ENCODE data around the gene KCNS1.

The KCNS1 gene

DNA sequence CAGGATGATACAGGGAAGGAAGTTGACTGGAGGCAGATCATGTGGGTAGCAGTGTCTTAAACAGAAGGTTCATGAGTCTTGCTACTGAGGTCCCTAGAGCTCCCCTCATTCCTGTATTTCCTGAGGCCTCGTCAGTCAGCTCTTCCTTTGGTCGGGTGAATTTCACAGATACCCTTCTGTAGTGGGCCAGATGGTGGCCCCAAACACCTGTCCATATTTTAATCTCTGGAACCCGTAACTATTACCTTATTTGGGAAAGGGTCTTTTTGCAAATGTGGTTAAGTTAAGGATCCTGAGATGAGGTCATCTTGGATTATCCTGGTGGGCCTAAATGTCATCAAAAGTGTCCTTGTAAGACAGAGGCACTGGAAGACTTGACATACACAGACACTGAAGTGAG is 9.6 kb downstream of the KCNS1 start:
- H3K4me3 ChIP-seq (ENCODE audit: low read depth, low read length) = no peak overlapping the region
- no peak for DNase-seq (ENCODE audit: low read depth)
- TF ChIP-seq CTCF (IDR thresholded peaks at IDR 0.05; ENCODE audit: control insufficient read depth, extremely low read depth, insufficient read depth) = no peak

GRCh38 chr20:45090481-45090880 is 10.4 kb downstream of the KCNS1 start:
- DNase-seq (ENCODE audit: low read depth) = no peak
- TF ChIP-seq CTCF (IDR thresholded peaks at IDR 0.05; ENCODE audit: control insufficient read depth, extremely low read depth, insufficient read depth) = no peak
- no peak overlapping the region for H3K4me3 ChIP-seq (ENCODE audit: low read depth, low read length)

DNA sequence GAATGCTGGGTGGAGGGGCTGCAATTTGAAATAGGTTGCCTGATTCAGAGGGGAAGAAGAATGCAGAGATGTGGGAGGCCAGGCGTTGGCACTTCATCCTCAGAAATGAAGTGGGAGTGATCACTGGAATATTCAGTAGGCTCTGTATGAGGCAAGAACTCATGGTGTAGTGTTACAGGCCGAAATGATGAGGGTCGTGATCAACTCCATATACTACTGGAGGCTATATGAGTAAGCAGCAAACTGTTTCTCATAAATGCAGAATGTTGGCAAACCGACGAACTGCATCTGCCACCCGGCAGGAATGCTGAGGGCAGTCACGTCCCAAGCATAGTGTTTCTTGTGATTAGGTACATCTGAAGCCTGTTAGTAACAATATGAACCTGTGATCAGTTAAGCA is 12.7 kb downstream of the KCNS1 start:
- no peak for DNase-seq (ENCODE audit: low read depth)
- no peak overlapping the region for H3K4me3 ChIP-seq (ENCODE audit: low read depth, low read length)
- no peak for TF ChIP-seq CTCF (IDR thresholded peaks at IDR 0.05; ENCODE audit: control insufficient read depth, extremely low read depth, insufficient read depth)

- TF ChIP-seq CTCF (IDR thresholded peaks at IDR 0.05; ENCODE audit: control insufficient read depth, extremely low read depth, insufficient read depth) = no peak
- no peak for DNase-seq (ENCODE audit: low read depth)
- H3K4me3 ChIP-seq (ENCODE audit: low read depth, low read length) = no peak overlapping the region
These were observed 13.1 kb downstream of the KCNS1 start for GRCh38 chr20:45087814-45088213.

- no peak overlapping the region for H3K4me3 ChIP-seq (ENCODE audit: low read depth, low read length)
- DNase-seq (ENCODE audit: low read depth) = no peak
- TF ChIP-seq CTCF (IDR thresholded peaks at IDR 0.05; ENCODE audit: control insufficient read depth, extremely low read depth, insufficient read depth) = no peak
These were observed 13.7 kb downstream of the KCNS1 start for GRCh38 chr20:45087097-45087790.

DNA sequence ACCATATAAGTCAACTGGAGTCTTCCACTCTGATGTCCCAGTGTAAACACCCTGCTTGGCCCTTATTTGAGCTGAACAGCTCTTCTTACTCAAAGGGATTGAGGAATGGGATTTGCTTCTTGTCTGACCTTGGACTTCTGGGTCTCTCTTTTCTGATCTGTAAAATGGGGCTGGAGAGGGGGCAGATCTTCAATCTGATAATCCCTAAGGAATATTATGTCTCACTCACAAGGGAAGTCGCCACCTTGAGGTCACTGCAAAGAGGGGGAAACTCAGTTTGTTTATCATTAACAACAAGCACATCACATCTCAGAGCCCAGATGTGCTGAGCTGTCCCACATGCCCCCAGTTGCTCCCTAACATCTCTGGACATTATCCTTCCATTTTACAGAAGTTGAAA is 15.1 kb downstream of the KCNS1 start:
- no peak for DNase-seq (ENCODE audit: low read depth)
- no peak for TF ChIP-seq CTCF (IDR thresholded peaks at IDR 0.05; ENCODE audit: control insufficient read depth, extremely low read depth, insufficient read depth)

DNA sequence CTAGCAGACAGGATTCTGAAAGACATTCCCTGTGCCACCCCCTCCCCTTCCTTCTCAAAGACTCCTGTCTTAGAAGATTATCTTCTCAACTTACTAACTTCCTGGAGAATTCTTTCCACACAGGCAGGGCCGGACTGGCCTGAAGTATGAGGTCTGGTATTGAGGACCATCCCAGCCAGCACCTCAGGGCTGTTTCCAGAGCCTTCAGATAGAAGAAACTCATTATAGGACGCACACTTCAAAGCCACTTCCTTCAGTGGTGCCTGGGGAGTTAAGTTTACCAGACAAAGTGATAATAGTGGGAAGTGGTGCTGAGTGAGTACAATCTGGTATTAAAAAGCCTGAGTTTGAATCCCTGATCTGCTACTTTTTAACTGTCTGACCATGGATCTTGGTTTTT is 15.6 kb downstream of the KCNS1 start:
- no peak overlapping the region for H3K4me3 ChIP-seq (ENCODE audit: low read depth, low read length)
- no peak for DNase-seq (ENCODE audit: low read depth)
- no peak for TF ChIP-seq CTCF (IDR thresholded peaks at IDR 0.05; ENCODE audit: control insufficient read depth, extremely low read depth, insufficient read depth)

More for the DNA sequence above, 15.1 kb downstream of the KCNS1 start:
- no peak overlapping the region for H3K4me3 ChIP-seq (ENCODE audit: low read depth, low read length)

All from LNCaP clone FGC (cell line).